NCI-H82 (cell line): ENCODE data around the gene SLC35D3.
A peak's percentile ranks its signal among the peaks of the same experiment; 100 is the strongest.
"Not testable (repeated sequence)": the region's sequence is repeated elsewhere in the genome, so short reads cannot be mapped to it uniquely, and the experiment has no call there.

Experiments
- DNase-seq: peaks from one replicate; lab custom pipeline; 2025; lab: John Stamatoyannopoulos, UW

SLC35D3 gene, protein sequence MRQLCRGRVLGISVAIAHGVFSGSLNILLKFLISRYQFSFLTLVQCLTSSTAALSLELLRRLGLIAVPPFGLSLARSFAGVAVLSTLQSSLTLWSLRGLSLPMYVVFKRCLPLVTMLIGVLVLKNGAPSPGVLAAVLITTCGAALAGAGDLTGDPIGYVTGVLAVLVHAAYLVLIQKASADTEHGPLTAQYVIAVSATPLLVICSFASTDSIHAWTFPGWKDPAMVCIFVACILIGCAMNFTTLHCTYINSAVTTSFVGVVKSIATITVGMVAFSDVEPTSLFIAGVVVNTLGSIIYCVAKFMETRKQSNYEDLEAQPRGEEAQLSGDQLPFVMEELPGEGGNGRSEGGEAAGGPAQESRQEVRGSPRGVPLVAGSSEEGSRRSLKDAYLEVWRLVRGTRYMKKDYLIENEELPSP

GRCh38 chr6:136921936-136922684 lies at the start of gene SLC35D3:
SLC35D3 (plus strand) TSS chr6:136922301; CDS start chr6:136922429, 128 bp downstream.
- peak; percentile 35 for DNase-seq

- DNase-seq, result no peak
Measured at GRCh38 chr6:136873748-136874147, 48.4 kb upstream of the SLC35D3 start.

GRCh38 chr6:136876469-136876868 lies 45.6 kb upstream of the SLC35D3 start:
- DNase-seq, result not testable (repeated sequence)

GRCh38 chr6:136880748-136881460 lies 41.2 kb upstream of the SLC35D3 start:
- DNase-seq, result no peak

DNA sequence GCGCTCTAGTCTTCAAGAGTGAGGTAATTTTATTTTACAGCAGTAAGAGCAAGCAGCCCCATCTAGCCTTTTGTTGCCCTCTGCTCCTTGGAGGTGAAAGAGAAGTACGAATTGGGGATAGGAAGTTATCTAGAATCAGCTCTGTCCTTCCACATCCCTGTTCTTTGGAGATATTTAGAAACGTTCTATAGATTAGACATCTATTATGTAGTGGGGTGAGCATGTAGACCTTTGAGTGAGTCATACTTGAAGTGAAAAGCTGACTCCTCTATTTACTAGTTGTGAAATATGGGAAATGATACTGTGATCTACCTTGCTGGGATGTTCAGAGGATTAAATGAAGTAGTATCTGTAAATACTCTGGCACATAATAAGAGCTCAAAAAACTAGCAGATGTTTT lies 36.0 kb upstream of the SLC35D3 start:
- DNase-seq, result no peak

GRCh38 chr6:136887953-136888352 lies 34.1 kb upstream of the SLC35D3 start:
- DNase-seq, result peak; percentile 39

- DNase-seq, result no peak
Measured at GRCh38 chr6:136889271-136890193, 32.6 kb upstream of the SLC35D3 start.

GRCh38 chr6:136890194-136890839 lies 31.8 kb upstream of the SLC35D3 start:
- no peak for DNase-seq

DNA sequence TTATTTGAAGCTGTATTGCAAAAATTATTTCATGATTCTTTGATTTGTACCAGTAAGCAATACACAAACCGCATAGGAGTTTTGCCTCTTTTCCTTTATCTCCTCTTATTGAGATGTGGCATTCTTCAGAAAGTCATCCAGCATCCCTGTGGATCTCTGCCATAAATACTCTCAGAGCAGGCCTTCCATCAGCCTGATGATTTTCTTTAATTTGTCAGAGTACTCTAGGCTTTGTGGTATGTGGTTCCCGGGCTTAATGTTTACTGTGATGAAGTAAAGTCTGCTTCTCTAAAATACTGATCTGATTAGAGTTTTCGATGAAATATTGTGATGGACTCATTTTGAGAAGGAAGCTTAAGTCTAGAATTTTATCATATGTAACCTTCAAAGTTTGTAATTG lies 31.1 kb upstream of the SLC35D3 start:
- no peak for DNase-seq

DNA sequence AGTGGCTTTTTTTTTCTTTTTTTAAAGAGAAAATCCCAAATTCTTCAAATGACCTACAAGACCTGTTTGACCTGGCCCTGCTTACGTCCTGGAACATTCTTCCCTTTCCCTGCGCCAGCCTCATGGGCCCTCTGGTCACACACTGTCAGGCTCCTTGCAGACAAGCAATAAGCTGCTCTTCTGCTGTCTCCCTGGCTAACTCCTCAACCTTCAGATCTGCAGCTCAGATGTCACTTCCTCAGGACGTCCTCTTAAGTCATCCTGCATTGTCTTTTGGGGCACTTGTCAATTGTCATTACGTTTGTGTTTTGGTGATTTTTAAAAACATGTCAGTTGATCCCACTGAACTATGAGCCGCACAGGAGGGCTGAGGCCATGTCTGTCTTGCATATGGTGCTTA lies 28.9 kb upstream of the SLC35D3 start:
- DNase-seq, result no peak

DNA sequence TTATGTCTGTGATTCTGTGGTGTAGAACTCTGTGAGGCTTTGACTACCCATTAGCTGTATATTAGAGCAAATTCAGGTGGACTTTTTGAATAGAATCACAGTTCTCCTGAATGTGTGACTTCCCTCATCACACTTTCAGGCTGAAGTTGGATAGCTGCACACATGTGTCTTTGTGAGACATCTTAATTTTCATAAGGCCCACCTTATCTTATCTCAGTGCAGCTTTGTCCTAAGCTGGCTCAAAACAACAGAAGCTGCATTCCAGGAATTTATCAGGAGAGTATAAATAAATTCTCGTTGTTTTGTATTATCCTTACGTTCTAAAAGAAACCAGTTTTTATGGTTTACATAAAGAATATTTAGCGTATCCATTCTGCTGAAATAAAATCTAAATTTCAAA lies 26.2 kb upstream of the SLC35D3 start:
- no peak for DNase-seq

DNA sequence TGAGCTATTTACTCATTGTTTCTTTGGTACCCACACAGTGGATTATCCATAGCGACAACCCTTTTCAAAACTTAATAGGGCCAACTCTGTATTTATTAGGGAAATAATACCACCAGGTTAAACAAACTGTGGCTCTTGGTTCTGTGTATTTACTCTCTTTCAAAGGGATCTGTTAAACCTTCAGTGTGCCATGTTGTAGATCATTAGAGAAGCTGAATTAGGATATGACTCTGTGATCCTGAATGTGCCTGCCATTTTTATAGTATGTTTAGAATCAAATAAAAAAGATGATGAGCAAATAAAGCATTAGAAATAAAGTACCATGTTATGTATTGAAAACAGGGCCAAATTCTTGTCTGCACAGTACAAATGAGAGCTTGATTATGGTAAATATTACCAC lies 25.0 kb upstream of the SLC35D3 start:
- no peak for DNase-seq

GRCh38 chr6:136901212-136901784 lies 20.8 kb upstream of the SLC35D3 start:
- DNase-seq, result no peak

- not testable (repeated sequence) for DNase-seq
Measured at GRCh38 chr6:136904477-136904876, 17.6 kb upstream of the SLC35D3 start.

DNA sequence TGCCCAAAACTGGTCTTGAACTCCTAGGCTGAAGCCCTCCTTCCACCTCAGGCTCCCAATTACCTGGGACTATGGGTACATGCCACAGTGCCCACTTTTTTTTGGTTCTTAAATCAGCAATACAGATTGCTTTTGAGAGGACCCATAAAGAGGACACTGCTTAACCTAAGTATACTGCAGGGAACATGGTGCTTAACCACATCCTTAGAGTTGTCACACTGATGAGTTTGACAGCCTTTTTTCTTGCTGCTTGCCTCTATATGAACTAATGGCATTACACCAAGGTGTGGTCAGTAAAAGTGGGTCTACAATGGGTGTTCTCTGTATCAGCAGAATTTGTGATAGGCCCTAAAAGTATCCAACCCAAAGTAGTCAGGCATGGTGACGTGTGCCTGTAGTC lies 7.2 kb upstream of the SLC35D3 start:
- DNase-seq, result no peak

- DNase-seq, result no peak
Measured at GRCh38 chr6:136918706-136919105, 3.4 kb upstream of the SLC35D3 start.

DNA sequence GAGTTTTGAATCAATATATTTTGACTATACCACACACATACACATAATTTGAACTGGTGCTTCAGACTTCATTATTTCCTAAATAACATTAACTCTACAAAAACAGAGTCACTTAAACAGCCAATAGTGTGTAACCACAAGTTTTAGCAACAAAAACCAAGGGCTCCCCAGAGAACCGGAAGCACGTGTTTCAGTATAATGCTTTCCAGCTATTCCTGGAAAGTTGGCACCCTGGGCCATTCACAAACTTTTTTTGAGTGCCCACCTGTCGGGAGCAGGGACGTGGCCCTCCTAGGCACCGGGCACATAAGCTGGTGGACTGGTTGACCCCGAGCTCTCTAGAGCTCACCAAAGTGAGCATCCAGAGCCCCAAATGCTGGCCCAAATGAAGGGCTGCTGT lies 1.9 kb upstream of the SLC35D3 start:
- no peak for DNase-seq

DNA sequence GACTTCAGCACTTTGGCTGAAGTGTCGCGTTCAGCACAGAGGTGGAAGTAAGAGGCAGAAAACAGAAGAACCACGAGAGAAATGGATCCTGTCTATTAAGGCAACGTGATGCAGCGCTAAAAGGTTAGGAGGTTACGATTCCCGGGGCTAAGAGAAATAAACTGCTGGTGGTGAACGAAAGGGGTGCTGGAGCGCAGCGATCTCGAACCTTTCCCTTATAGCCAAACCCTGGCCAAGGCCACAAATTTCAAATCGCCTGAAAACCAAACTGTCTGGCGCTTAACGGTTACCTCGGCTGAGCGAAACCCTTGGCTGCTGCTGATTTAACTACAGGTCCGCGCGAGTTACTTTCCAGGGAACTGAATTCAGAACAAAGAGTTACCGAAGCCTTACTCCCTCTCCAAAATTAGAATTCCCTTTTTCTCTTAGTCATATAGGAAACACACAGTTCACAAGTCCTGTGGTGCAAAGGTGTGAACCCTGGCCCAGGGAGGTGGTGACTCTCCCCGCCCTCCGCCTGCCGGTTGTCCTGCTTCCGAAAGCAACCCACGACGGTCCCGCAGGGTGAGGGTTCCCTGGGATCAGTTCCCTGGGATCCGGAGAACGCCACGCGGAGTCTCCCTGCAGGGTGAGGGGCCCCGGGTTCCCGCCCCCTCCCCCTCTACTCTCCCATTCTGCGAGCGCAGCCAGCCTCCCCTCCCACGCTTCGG lies 1.3 kb upstream of the SLC35D3 start:
- peak; percentile 31 for DNase-seq

DNA sequence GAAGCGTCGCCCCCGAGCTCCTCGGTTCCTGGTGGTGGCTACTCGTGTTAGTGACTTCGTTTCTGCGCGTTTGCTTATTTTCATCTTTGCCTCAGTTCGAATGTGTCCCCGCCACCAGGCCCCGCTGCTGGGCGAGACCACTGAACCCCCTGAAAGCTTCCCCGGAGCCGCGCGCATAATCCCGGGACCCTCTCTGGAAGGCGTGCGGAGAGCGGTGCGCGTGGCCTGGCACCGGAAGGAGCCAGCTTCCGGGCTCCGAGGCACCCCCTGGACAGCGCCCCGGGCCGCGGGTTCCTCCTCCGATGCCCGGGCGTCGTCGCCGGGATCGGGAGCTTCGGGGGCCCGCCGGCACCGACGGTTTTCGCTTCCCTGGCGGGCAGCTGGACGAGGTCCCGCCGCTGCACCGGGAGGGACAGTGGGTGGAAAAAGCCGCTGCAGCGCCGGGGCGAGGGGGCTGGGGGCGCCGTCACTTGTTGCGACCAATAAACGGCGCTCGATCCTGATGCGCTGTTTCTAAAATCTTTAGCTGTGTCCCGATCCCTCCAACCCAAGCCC lies 643 bp upstream of the SLC35D3 start:
- peak; percentile 31 for DNase-seq

DNA sequence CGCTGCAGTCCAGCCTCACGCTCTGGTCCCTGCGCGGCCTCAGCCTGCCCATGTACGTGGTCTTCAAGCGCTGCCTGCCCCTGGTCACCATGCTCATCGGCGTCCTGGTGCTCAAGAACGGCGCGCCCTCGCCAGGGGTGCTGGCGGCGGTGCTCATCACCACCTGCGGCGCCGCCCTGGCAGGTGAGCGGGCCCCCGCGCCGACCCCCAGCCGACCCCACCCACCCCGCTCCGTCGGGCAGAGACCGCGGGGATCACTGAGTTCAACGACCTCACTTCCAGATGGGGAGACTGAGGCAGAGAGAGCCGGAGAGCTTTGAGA lies 545 bp downstream of the SLC35D3 start:
- no peak for DNase-seq
